ENCODE results near the gene CFAP74. TPM values are rescaled to one million over a fixed set of nuclear protein-coding genes. Genes with fewer than 3 reads are reported as not detected.

The CFAP74 gene
- total and polyA plus RNA-seq, 2 of the 13 experiments (the other 11 are each of a cell fraction or from before 2014, with no cell fraction given), result 0.27 to 0.62 TPM

DNA sequence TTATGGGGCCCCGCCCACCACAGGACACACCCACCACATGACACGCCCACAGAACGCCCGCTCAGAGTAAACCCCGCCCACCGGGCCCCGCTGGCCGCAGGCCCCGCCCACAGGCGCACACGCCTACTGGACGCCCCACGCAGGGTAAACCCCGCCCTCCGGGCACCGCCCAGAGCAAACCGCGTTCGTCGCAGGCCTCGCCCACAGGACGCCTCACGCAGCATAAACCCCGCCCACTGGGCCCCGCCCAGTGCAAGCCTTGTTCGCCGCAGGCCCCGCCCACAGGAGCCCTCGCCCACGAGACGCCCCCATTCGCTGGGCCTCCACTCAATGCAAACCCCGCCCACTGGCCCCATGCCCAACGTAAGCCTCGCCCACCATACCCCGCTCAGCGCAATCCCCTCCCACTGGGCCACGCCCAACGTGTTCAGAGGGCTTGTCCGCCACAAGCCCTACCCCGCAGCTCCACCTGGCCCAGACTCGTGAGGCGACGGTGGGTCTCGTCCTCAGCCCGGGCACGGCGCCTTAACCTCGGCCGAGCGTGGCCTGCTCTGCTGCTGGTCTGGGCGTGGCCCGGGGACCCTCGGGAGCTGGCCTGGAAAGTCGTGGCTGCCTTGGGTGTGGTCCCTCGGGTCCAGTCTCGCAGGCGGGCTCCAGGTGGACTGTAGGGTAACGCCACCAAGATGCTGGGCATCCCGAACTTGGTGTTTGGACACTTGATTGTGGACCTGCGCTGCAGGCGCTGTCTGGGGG, 84.1 kb downstream of the CFAP74 start (continued):
- no peak for TF ChIP-seq ZNF33A (CRISPR knock-in tag; IDR thresholded peaks at IDR 0.05; ENCODE audit: borderline replicate concordance)
- TF ChIP-seq, protein P1, sequence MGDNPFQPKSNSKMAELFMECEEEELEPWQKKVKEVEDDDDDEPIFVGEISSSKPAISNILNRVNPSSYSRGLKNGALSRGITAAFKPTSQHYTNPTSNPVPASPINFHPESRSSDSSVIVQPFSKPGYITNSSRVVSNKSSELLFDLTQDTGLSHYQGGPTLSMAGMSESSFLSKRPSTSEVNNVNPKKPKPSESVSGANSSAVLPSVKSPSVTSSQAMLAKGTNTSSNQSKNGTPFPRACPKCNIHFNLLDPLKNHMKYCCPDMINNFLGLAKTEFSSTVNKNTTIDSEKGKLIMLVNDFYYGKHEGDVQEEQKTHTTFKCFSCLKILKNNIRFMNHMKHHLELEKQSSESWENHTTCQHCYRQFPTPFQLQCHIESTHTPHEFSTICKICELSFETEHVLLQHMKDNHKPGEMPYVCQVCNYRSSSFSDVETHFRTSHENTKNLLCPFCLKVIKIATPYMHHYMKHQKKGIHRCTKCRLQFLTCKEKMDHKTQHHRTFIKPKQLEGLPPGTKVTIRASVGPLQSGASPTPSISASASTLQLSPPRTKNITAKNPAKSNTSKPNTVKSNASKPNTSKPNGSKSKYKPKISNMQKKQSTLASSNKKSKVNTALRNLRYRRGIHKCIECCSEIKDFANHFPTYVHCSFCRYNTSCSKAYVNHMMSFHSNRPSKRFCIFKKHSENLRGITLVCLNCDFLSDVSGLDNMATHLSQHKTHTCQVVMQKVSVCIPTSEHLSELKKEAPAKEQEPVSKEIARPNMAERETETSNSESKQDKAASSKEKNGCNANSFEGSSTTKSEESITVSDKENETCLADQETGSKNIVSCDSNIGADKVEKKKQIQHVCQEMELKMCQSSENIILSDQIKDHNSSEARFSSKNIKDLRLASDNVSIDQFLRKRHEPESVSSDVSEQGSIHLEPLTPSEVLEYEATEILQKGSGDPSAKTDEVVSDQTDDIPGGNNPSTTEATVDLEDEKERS (CRISPR knock-in tag; IDR thresholded peaks at IDR 0.05), result 0 out of 2 replicates have a peak, but pooled peaks have one; percentile 13
- peak; percentile 38; the same call in 1 of the 2 replicates for TF ChIP-seq FOXP4 (CRISPR knock-in tag; IDR thresholded peaks at IDR 0.05)
- TF ChIP-seq ZNF564 (CRISPR knock-in tag; IDR thresholded peaks at IDR 0.05), result no peak
- peak; percentile 82 for TF ChIP-seq DR1 (CRISPR knock-in tag; IDR thresholded peaks at IDR 0.05)
- TF ChIP-seq FOXO1 (CRISPR knock-in tag; IDR thresholded peaks at IDR 0.05), result peak; percentile 49; the same call in 1 of the 2 replicates
- peak; percentile 40; the same call in 1 of the 2 replicates for TF ChIP-seq ZNF430 (CRISPR knock-in tag; IDR thresholded peaks at IDR 0.05)
- 0 out of 2 replicates have a peak, but pooled peaks have one; percentile 23 for TF ChIP-seq USF2 (IDR thresholded peaks at IDR 0.05; ENCODE audit: low read depth, low read length)
- 0 out of 2 replicates have a peak, but pooled peaks have one; percentile 55 for TF ChIP-seq USF2 (CRISPR knock-in tag; IDR thresholded peaks at IDR 0.05; ENCODE audit: borderline replicate concordance)
- TF ChIP-seq DMAP1 (CRISPR knock-in tag; IDR thresholded peaks at IDR 0.05), result peak; percentile 67; the same call in 1 of the 2 replicates
- no peak; the same call in 1 of the 2 replicates for TF ChIP-seq IRF9 (CRISPR knock-in tag; IDR thresholded peaks at IDR 0.05; ENCODE audit: borderline replicate concordance)
- TF ChIP-seq GATAD1 (CRISPR knock-in tag; IDR thresholded peaks at IDR 0.05), result peak; percentile 62
- TF ChIP-seq SKIL (CRISPR knock-in tag; IDR thresholded peaks at IDR 0.05; ENCODE audit: borderline replicate concordance), result no peak
- no peak for TF ChIP-seq ZNF205 (CRISPR knock-in tag; IDR thresholded peaks at IDR 0.05)
- TF ChIP-seq TBX3 (IDR thresholded peaks at IDR 0.05; ENCODE audit: borderline replicate concordance), result no peak
- 0 out of 2 replicates have a peak, but pooled peaks have one; percentile 76 for TF ChIP-seq ZBTB43 (CRISPR knock-in tag; conservative IDR thresholded peaks at IDR 0.05)

Data from HepG2 (cell line).